Smooth muscle cell (in vitro differentiated cells): ENCODE results near the gene RBMS3. TPM values are rescaled to one million over a fixed set of nuclear protein-coding genes. Genes with fewer than 3 reads are reported as not detected.
"Not testable (repeated sequence)": the region's sequence is repeated elsewhere in the genome, so short reads cannot be mapped to it uniquely, and the experiment has no call there.

Source experiments
- DNase-seq: peaks from one replicate; lab custom pipeline; 2025; ENCODE audit not compliant: unreplicated experiment; lab: John Stamatoyannopoulos, UW
- H2AFZ ChIP-seq: fragments of 200-600 bp; sonication (generic); 2 replicates; pipeline ENCODE4 v1.6.0; 2016; ENCODE audit warnings: antibody characterized with exemption, low read depth, mild to moderate bottlenecking
- H3F3A ChIP-seq: fragments of 200-600 bp; sonication (generic); 2 replicates; pipeline ENCODE4 v1.6.0; 2017; ENCODE audit warnings: antibody characterized with exemption, low read depth
- H3K27ac ChIP-seq: fragments of 200-600 bp; sonication (generic); 2 replicates; pipeline ENCODE4 v1.5.1; 2016; ENCODE audit warnings: low read depth, mild to moderate bottlenecking
- H3K27me3 ChIP-seq: fragments of 200-600 bp; sonication (generic); 2 replicates; pipeline ENCODE4 v1.6.1; 2016; ENCODE audit warnings: low read depth, mild to moderate bottlenecking
- H3K36me3 ChIP-seq: fragments of 200-600 bp; sonication (generic); 2 replicates; pipeline ENCODE4 v1.5.1; 2016; ENCODE audit warnings: low read depth
- H3K4me1 ChIP-seq: fragments of 200-600 bp; sonication (generic); 2 replicates; pipeline ENCODE4 v1.5.1; 2016; ENCODE audit warnings: low read depth
- H3K4me2 ChIP-seq: fragments of 200-600 bp; sonication (generic); 2 replicates; pipeline ENCODE4 v1.6.0; 2016; ENCODE audit warnings: mild to moderate bottlenecking
- H3K4me3 ChIP-seq: fragments of 200-600 bp; sonication (generic); 2 replicates; pipeline ENCODE4 v1.5.1; 2016; ENCODE audit warnings: mild to moderate bottlenecking
- H3K79me2 ChIP-seq: fragments of 200-600 bp; sonication (generic); 2 replicates; pipeline ENCODE4 v1.6.0; 2016; ENCODE audit warnings: low read depth, mild to moderate bottlenecking
- H3K9ac ChIP-seq: fragments of 200-600 bp; sonication (generic); 2 replicates; pipeline ENCODE4 v1.6.0; 2016; ENCODE audit warnings: low read depth
- H3K9me3 ChIP-seq: fragments of 200-600 bp; sonication (generic); replicated peaks from 2 replicates; pipeline ENCODE4 v1.5.1; 2016; ENCODE audit warnings: low read depth
- H4K20me1 ChIP-seq: fragments of 200-600 bp; sonication (generic); 2 replicates; pipeline ENCODE4 v1.6.0; 2016; ENCODE audit warnings: low read depth
- CTCF ChIP-seq: fragments of 200-600 bp; sonication (generic); IDR thresholded peaks from 2 replicates; pipeline ENCODE4 v1.5.1; 2017; ENCODE audit warnings: borderline replicate concordance, mild to moderate bottlenecking, antibody characterized with exemption; ENCODE audit not compliant: insufficient read depth, poor library complexity, severe bottlenecking
- WGBS: methylation state at CpG from one replicate; pipeline ENCODE4 v1.1.7; 2016; ENCODE audit warnings: low lambda C conversion rate; 5-methylcytosine and 5-hydroxymethylcytosine counted together
- polyA plus RNA-seq: library from polyadenylated mRNA; unstranded; fragments of >200 nt; fragmentation: Nextera tagmentation; extraction: Ambion mirVana; gene quantifications from 2 replicates; pipeline ENCODE4 v1.2.1, GENCODE V29; 2016
- total RNA-seq: library from RNA; depleted of rRNA; stranded (reverse); fragments of >200 nt; gene quantifications from 2 replicates; pipeline ENCODE4 v1.2.3, GENCODE V29; 2014

The RBMS3 gene
- total and polyA plus RNA-seq, 2 experiments from 2014 or later, result 42.9 to 50.6 TPM

- Histone ChIP-seq H3F3A (no peaks in the 10 kb centered on the region), H3K79me2 (peaks cover 57% of the 10 kb centered on the region), H4K20me1 (no peaks in the 10 kb centered on the region), H3K36me3 (no peaks in the 10 kb centered on the region), H3K4me1 (peaks cover 18% of the 10 kb centered on the region), H3K27ac (peak overlapping the region; percentile 4), H3K9ac (no peak overlapping the region), H3K27me3 (no peaks in the 10 kb centered on the region), H2AFZ (no peak overlapping the region), H3K9me3 (no peaks in the 10 kb centered on the region), H3K4me3 (no peak overlapping the region), H3K4me2 (no peak overlapping the region)
- TF ChIP-seq CTCF, result no peak
- no peak for DNase-seq
- WGBS, result 68% methylated on average over 6 of the region's 6 CpGs
Observed at GRCh38 chr3:29655015-29655747, 374.3 kb downstream of the RBMS3 start.

- no peak overlapping the region for H3K27ac ChIP-seq
- peaks cover 50% of the 10 kb centered on the region for H3K79me2 ChIP-seq
- no peaks in the 10 kb centered on the region for H3K36me3 ChIP-seq
- H2AFZ ChIP-seq, result no peak overlapping the region
- H3K4me3 ChIP-seq, result no peak overlapping the region
- no peak for TF ChIP-seq CTCF
- H3K9me3 ChIP-seq, result no peaks in the 10 kb centered on the region
- no peaks in the 10 kb centered on the region for H3F3A ChIP-seq
- H3K9ac ChIP-seq, result no peak overlapping the region
- no peaks in the 10 kb centered on the region for H3K27me3 ChIP-seq
- no peak for DNase-seq
- WGBS, result 44% methylated on average over 3 of the region's 3 CpGs
- H3K4me1 ChIP-seq, result no peaks in the 10 kb centered on the region
- no peaks in the 10 kb centered on the region for H4K20me1 ChIP-seq
- H3K4me2 ChIP-seq, result no peak overlapping the region
Observed at GRCh38 chr3:29665688-29666087, 384.8 kb downstream of the RBMS3 start.

GRCh38 chr3:29668233-29668632 is 387.4 kb downstream of the RBMS3 start:
- Histone ChIP-seq H2AFZ (no peak overlapping the region), H3K4me1 (no peaks in the 10 kb centered on the region), H4K20me1 (no peaks in the 10 kb centered on the region), H3K9ac (no peak overlapping the region), H3F3A (no peaks in the 10 kb centered on the region), H3K27me3 (no peaks in the 10 kb centered on the region), H3K4me2 (no peak overlapping the region), H3K9me3 (peaks cover 4% of the 10 kb centered on the region), H3K36me3 (no peaks in the 10 kb centered on the region), H3K4me3 (no peak overlapping the region), H3K27ac (no peak overlapping the region), H3K79me2 (peaks cover 32% of the 10 kb centered on the region)
- WGBS, result 86% methylated on average over 2 of the region's 2 CpGs
- no peak for TF ChIP-seq CTCF
- DNase-seq, result no peak

- H3K4me3 ChIP-seq, result no peak overlapping the region
- no peaks in the 10 kb centered on the region for H3K36me3 ChIP-seq
- no peak overlapping the region for H3K27ac ChIP-seq
- H3K9me3 ChIP-seq, result peaks cover 4% of the 10 kb centered on the region
- DNase-seq, result no peak
- peaks cover 32% of the 10 kb centered on the region for H3K79me2 ChIP-seq
- no peak overlapping the region for H3K4me2 ChIP-seq
- no peaks in the 10 kb centered on the region for H3K4me1 ChIP-seq
- no peaks in the 10 kb centered on the region for H3K27me3 ChIP-seq
- H2AFZ ChIP-seq, result no peak overlapping the region
- TF ChIP-seq CTCF, result no peak
- no peak overlapping the region for H3K9ac ChIP-seq
- no peaks in the 10 kb centered on the region for H4K20me1 ChIP-seq
- WGBS, result 98% methylated on average over 2 of the region's 2 CpGs
- H3F3A ChIP-seq, result no peaks in the 10 kb centered on the region
Observed at GRCh38 chr3:29668728-29669127, 387.9 kb downstream of the RBMS3 start.

GRCh38 chr3:29670476-29670875 is 389.6 kb downstream of the RBMS3 start:
- not testable (repeated sequence) for DNase-seq

More at GRCh38 chr3:29670476-29670875, 389.6 kb downstream of the RBMS3 start:
- H2AFZ ChIP-seq, H3K9me3 ChIP-seq, H3K27me3 ChIP-seq, H4K20me1 ChIP-seq, H3K9ac ChIP-seq, H3K27ac ChIP-seq, H3F3A ChIP-seq, H3K4me3 ChIP-seq, H3K4me1 ChIP-seq, H3K36me3 ChIP-seq, H3K4me2 ChIP-seq: not testable (repeated sequence)
- 95% methylated on average over 7 of the region's 7 CpGs for WGBS
- H3K79me2 ChIP-seq, result peaks cover 19% of the 10 kb centered on the region
